Skin epidermis (tissue), 12 donors: ENCODE measurements around the gene GTPBP3.

ENCODE experiments used
- H3K27ac ChIP-seq, 21 experiments: fragments of 200-600 bp; sonication (generic) in 11 of 21; one replicate each; pipeline ENCODE4 v1.5.0; 2020; ENCODE audit warnings: mild to moderate bottlenecking in 3 of 21, inconsistent platforms in 2 of 21, moderate library complexity in 2 of 21
- H3K4me3 ChIP-seq, 7 experiments: fragments of 200-600 bp; sonication (generic) in 2 of 7; one replicate each; pipeline ENCODE4 v1.5.0; 2020; ENCODE audit warnings: inconsistent platforms in 2 of 7, mild to moderate bottlenecking in 2 of 7, moderate library complexity in 1 of 7

The GTPBP3 gene

DNA sequence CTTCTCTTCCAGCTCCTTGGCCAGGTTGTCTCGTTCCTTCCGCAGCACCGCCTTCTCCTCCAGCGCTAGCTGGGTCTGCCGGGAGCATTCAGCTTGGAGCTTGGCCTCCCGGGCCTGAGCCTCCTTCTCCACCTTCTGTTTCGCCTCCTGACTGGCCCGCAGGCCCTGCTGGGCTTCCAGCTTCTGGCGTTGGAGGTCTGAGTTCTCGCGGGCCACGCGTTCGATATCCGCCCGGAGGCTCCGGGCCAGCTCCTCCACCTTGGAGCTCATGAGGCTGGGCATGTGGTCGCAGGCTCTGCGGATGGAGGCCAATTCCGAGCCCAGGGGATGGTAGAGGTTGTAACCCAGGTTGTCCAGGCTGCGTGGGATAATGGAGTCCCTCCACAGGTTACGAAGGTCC, 28.0 kb downstream of the GTPBP3 start:
- no peak overlapping the region for H3K4me3 ChIP-seq

DNA sequence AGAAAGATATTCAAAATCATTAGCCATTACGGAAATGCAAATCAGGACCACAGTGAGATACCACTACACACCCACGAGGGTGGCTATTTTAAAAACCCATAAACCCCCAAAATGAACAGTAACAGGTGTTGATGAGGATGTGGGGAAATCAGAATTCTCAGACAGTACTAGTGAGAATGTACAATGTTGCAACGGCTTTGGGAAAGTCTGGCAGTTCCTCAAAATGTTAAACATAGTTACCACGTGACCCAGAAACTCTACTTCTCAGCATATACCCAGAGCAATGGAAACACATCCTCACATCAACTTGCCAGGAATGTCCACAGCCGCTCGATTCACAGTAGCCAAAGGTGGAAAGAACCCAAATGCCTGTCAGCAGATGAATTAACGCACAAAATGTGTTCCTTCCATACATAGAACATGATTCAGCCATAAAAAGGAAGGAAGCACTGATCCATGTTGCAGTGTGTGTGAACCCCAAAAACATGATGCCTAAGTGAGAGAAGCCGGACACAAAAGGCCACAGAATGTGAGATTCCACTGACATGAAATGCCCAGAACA, 32.8 kb downstream of the GTPBP3 start:
- H3K27ac ChIP-seq = peak overlapping the region in 1 of 21 experiments; percentile 37

More for the DNA sequence above, 28.0 kb downstream of the GTPBP3 start:
- no peak overlapping the region for H3K27ac ChIP-seq

DNA sequence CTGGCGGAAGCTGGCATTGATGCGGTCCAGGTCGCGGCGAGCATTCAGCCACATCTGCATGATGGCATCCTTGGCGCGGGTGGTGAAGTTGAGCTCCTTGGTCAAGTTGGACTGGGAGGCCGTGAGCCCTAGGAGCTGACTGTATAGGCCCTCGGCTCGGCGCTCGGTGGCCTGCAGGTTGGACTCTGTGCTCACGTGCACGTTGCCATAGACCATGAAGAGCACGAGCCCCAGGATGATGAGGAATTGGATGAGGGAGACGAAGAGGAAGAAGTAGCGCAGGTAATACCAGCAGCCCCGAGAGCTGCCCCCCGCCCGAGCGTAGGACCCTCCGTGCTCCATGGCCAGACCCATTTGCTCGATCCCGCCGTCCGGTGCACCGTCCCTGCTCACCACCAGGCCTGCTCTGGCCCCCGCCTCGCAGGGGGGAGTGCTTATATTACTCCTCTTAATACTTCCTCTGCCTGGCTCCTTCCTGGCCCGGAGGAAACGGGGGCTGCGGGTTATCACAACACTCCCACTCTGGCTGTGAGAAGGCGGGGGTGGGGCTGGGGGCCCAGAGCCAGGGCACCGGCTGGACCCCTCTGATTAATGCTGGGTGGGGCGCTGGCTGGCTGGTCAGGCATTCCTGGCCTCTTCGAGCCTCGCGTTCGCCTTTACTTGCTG, 39.7 kb downstream of the GTPBP3 start, which contains the start of gene PLVAP:
TSS of gene PLVAP (minus strand) at position 408 of the 666 bp plus-strand sequence. CDS start at position 354, 54 bp downstream.
- peak within 1 kb of the TSS in 6 of 7 experiments; percentile 1 to 24 (median 8) for H3K4me3 ChIP-seq

More for the DNA sequence above, 32.8 kb downstream of the GTPBP3 start:
- no peak overlapping the region for H3K4me3 ChIP-seq

DNA sequence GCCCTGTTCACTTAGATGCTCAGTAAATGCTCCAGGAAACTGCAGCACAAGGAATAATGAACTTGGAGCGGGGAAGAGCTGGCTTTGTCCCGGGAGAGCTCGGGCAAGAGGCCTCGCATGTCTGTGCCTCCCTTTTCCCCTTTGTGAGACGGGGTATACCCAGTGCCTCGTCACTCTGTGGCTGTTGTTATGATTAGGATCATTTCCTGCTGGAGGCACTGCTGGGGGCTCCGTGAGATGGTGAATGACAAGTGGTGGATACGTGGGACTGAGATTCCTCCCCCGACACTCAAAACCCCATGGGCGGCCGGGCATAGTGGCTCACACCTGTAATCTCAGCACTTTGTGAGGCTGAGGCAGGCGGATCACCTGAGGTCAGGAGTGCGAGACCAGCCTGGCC, 40.9 kb downstream of the GTPBP3 start:
- Histone ChIP-seq H3K4me3 (no peak overlapping the region), H3K27ac (no peak overlapping the region)

More for the DNA sequence above, 39.7 kb downstream of the GTPBP3 start, which contains the start of gene PLVAP:
- peak within 1 kb of the TSS in 2 of 21 experiments; percentile 19 to 59 for H3K27ac ChIP-seq

DNA sequence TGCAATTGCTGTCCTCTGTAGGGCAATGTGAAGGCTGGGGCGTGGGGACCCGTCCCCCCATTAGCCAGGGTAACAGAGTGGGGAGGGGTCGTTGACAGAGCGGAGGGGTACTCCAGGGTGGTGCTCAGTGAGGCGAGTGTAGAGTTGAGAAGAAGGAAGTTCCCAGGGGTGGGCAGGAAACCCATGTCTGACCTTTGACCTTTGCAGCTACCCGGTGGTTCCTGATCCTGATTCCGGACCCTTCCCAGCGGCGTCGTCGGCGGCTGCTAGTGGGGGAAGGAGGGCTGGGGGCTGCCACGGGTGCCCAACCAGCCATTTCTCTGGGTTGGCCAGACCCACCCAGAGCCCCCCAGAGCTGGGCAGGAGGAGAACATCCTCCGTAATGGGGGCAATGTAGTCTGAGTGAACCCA, 41.9 kb downstream of the GTPBP3 start:
- Histone ChIP-seq H3K27ac (peak overlapping the region in 1 of 21 experiments; percentile 44), H3K4me3 (no peak overlapping the region)

DNA sequence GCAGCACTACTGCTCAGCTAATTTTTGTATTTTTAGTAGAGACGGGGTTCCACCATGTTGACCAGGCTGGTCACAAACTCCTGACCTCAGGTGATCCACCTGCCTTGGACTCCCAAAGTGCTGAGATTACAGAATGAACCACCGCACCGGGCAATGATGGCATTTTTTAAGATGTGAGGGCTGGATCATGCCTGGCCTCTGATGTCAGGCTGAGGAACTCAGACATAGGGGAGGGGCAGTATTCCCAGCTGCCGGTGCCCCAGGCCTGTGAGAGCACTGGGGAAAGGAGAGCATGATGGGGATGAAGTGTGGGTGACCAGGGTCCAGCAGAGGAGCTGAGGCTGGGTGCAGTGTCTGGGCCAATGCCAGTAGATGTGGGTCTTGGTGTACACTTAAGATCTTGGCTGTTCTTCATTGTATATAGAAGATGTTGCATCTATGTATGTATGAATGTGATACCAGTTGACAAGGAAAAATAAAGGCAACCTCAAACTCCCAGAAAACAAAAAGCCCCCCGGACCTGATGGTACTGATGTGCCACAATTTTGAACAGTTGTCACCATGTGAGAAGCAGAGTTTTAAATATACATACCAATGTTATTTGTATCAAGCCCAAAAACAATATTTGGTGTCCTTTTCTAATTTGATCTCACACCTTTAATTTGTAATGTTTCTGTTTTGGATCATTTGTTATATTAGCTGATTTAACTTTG, 43.2 kb downstream of the GTPBP3 start:
- H3K27ac ChIP-seq = no peak overlapping the region
- no peak overlapping the region for H3K4me3 ChIP-seq

DNA sequence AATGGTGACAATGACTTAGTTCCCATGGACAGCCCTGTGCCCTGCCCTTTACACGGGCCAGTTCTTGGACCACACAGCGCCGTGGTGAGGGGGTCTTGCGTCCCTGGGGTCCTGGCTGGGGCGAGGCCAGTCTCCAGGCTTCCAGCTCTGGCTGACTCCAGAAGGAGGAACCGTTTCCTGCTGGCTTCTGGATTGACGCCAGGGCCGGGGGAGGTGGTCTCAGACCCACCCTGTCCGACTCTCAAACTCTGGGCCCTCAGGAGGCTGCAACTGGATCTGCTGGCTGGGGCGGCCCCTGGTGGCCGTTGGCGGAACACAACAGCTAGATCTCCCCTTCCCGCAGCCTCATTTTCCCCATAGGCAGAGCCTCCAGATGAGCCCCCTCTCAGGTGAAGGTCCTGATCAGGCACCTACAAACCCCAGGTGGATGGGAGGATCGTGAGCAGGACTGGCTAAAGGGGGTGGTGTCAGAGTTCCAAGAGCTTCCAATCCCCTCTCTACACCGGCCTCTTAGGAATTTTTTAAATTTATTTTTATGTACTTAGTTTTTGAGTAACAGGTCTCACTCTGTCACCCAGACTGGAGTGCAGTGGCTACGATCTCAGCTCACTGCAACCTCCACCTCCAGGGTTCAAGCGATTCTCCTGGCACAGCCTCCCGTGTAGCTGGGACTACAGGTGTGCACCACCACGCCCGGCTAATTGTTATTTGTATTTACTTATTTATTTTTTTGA, 48.7 kb downstream of the GTPBP3 start:
- Histone ChIP-seq H3K27ac (no peak overlapping the region), H3K4me3 (no peak overlapping the region)

DNA sequence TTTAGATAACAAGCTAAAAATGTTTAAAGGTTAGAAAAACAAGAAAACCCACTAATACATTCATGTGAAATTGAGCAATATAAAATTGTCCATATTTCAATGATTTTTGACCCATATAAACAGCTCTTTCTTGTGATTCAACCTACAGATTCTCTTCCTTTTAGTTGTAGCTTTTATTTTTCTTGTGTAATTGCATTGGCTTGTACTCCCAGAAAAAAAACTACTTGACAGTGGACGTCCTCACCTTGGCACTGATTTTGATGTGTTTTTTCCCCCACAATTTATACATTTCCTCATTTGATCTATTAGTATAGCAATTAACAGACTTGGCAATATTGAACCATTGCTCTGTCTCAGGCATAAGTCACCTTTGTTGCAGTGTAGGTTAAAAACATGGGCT, 51.9 kb downstream of the GTPBP3 start:
- Histone ChIP-seq H3K27ac (no peak overlapping the region), H3K4me3 (no peak overlapping the region)

DNA sequence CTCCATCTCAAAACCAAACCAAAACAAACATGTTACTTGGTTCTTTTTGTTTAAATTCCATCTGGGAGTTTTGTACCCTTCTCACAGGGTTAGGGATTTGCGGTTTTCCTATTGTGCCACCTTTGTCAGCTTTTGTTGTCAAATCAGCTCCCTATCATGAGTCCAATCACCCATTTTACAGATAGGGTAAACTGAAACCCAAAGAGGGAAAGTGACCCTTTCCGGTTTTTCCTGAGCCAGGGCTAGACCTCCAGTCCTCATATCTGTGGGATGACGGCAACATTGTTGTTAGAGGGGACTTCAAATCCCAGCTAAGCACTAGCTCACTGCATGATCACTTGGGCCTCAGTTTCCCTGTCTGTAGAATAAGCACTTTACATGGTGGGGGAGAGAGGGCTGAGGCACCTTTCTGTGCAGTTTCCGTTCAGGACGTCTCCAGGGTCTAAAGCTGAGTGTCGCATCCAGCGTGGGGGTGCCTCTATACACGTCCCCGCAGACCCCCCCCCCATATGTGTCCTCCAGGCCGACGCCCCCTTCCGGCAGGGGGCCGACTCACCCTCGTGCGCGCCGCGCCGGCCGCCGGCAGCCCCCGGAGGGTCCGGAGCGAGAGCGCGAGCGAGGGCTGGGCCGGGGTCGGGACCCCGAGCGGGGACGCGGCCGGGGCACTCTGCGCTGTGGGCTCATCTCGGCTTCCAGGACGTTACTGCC, 52.8 kb downstream of the GTPBP3 start:
- H3K4me3 ChIP-seq = peak overlapping the region; percentile 20 to 52 (median 35)
- peak overlapping the region in 7 of 21 experiments; percentile 17 to 69 (median 42) for H3K27ac ChIP-seq

DNA sequence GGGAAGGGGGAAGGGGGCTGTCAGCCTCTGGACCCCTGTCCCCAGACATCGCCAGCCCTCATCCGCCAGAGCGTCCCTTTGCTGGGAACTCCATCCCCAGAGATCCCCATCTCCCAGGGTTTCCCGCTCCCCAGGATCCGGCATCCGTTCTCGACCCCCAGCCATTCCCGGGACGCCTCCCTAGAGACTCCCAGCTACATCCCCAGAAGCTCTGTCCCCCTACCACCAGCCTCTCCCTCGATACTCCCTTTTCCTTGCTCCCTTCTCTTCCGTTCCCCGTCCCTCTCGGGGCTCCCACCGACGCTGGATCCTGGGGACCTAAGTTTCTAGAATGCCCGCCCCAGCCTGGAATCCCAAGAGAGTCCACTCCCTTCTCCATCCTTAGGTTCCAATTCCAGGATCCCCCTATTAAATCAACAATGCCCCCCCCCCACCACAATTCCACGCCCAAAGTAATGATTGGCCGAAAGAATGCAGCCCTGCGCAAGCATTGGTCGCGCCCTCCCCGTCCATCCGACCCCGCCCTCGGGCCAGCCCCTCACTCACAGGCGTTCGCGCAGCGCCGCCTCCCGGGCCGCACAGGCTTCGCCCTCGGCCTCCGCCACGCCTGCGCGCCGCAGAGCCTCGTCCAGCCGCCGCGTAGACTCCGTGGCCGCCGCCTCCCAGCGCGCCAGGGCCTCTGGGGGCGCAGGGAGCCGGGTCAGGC, 53.5 kb downstream of the GTPBP3 start:
- H3K27ac ChIP-seq = peak overlapping the region in 11 of 21 experiments; percentile 9 to 69 (median 25)

DNA sequence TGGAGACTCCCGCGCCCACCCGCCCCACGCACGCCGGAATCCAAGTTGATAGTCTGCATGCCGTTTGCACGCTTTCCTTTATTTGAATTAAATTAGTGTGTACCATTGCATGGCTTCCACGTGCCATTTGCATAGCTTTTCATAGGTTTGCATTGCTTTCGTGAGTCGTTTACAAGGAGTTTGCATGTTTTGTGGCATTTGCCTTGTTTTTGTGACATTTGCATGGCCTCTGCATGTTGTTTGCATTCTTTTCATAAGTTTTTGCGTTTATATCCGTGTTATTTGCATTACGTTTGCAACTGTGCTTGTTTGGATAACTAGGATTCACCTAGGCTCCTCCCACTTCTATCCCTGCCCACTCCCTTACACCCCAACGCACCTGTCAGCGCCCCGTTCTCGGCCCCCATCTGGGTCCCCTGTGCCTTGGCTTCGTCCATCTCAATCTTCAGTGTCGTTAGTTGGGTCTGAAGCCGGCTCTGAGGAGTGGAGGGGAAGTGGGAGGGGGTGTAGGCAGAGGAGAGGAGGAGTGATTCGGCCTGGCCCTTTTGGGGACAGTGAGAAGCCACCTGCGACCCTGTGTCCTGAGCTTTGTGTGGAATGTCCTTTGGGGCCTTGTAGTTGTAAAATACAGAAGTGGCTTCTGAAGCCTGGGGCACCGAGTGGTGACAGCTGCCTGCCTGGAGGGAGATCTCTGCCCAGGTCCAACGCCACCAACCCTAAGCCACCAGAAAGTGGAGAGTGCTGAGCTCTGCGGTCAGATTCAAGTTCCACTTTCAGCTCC, 54.2 kb downstream of the GTPBP3 start:
- Histone ChIP-seq H3K4me3 (peak overlapping the region; percentile 9 to 52 (median 35)), H3K27ac (peak overlapping the region in 6 of 21 experiments; percentile 3 to 42 (median 18))

More for the DNA sequence above, 53.5 kb downstream of the GTPBP3 start:
- H3K4me3 ChIP-seq = peak overlapping the region; percentile 20 to 52 (median 35)
